Left renal pelvis (tissue), 4 donors: ENCODE data around the gene QRFP. TPM values are rescaled to one million over a fixed set of nuclear protein-coding genes. Genes with fewer than 3 reads are reported as not detected.
A peak's percentile ranks its signal among the peaks of the same experiment; 100 is the strongest.
"Not testable (repeated sequence)": the region's sequence is repeated elsewhere in the genome, so short reads cannot be mapped to it uniquely, and the experiment has no call there.

Experiments used
- DNase-seq, 4 donors: peaks; one replicate each; pipeline ENCODE4 v3.0.0-alpha.2; 2013; ENCODE audit warnings: low read depth in 4 of 4, low spot score in 3 of 4
- polyA plus RNA-seq, 4 donors: library from polyadenylated mRNA; unstranded; fragments of 120-200 nt; gene quantifications; one replicate each; pipeline ENCODE4 v1.2.1, GENCODE V29; 2013; ENCODE audit not compliant: insufficient read length in 4 of 4

The QRFP gene
- polyA plus RNA-seq, 4 donors: 0.37 to 0.61 (median 0.59) TPM

GRCh38 chr9:130920762-130921299, 24.2 kb upstream of the QRFP start:
- DNase-seq: no peak

- DNase-seq: no peak
Measured at GRCh38 chr9:130920233-130920632, 23.6 kb upstream of the QRFP start.

- no peak for DNase-seq
Measured at GRCh38 chr9:130919559-130920145, 23.0 kb upstream of the QRFP start.

GRCh38 chr9:130918826-130919558, 22.4 kb upstream of the QRFP start:
- DNase-seq: no peak

GRCh38 chr9:130918101-130918825, 21.7 kb upstream of the QRFP start:
- DNase-seq: no peak

GRCh38 chr9:130917168-130917960, 20.8 kb upstream of the QRFP start:
- DNase-seq: no peak

- no peak for DNase-seq
Measured at GRCh38 chr9:130915096-130915447, 18.5 kb upstream of the QRFP start.

GRCh38 chr9:130914417-130915095, 17.9 kb upstream of the QRFP start:
- no peak for DNase-seq

- no peak for DNase-seq
Measured at GRCh38 chr9:130913599-130914416, 17.2 kb upstream of the QRFP start.

- DNase-seq: peak in 2 of 4 donors; percentile 31 to 44
Measured at GRCh38 chr9:130912932-130913598, 16.5 kb upstream of the QRFP start.

- no peak for DNase-seq
Measured at GRCh38 chr9:130911254-130912049, 14.8 kb upstream of the QRFP start.

- not testable (repeated sequence) for DNase-seq
Measured at GRCh38 chr9:130910670-130911069, 14.1 kb upstream of the QRFP start.

- DNase-seq: not testable (repeated sequence)
Measured at GRCh38 chr9:130910041-130910440, 13.4 kb upstream of the QRFP start.

GRCh38 chr9:130908878-130909355, 12.3 kb upstream of the QRFP start:
- DNase-seq: no peak

- DNase-seq: no peak
Measured at GRCh38 chr9:130908146-130908877, 11.7 kb upstream of the QRFP start.

- no peak for DNase-seq
Measured at GRCh38 chr9:130906735-130907416, 10.3 kb upstream of the QRFP start.
